Measurements from ENCODE around the gene ZFYVE19.

GRCh38 chr15:40775740-40776536, 31.0 kb upstream of the ZFYVE19 start:
- TF ChIP-seq CTCF (IDR thresholded peaks at IDR 0.05) (no peak), EP300 (IDR thresholded peaks at IDR 0.05) (no peak), POLR2A (IDR thresholded peaks at IDR 0.05) (no peak)
